B cell (primary cell): ENCODE results near the gene TENM4. TPM values are rescaled to one million over a fixed set of nuclear protein-coding genes. Genes with fewer than 3 reads are reported as not detected.

Experiments used
- ATAC-seq: fragments of 200-7000 bp; cut with Tn5 transposase; one replicate; pipeline ENCODE4 v1.10.0; 2021; ENCODE audit warnings: low read depth, mild to moderate bottlenecking, moderate number of reproducible peaks, moderate library complexity
- CTCF ChIA-PET: fragments of 350-600 bp; sonication (Branson Sonifier 250); formaldehyde crosslinking; loops from one replicate; lab custom pipeline; 2021; ENCODE audit warnings: antibody characterized with exemption, inconsistent platforms; lab: Charles Lee
- POLR2A ChIA-PET: fragments of 350-600 bp; sonication (Branson Sonifier 250); formaldehyde crosslinking; loops from one replicate; lab custom pipeline; 2021; ENCODE audit warnings: antibody characterized with exemption; lab: Charles Lee
- DNase-seq: peaks from one replicate; pipeline ENCODE4 v3.0.0; 2013
- H2AFZ ChIP-seq: 2 replicates; pipeline ENCODE4 v1.6.1; 2012; ENCODE audit warnings: mild to moderate bottlenecking, low read depth, low read length; ENCODE audit not compliant: insufficient read depth, poor library complexity, severe bottlenecking
- H3K27ac ChIP-seq, 2 donors: 1 replicate in 1 of 2; 2 replicates in 1 of 2; pipeline ENCODE4 v1.5.1; 2012 to 2013; ENCODE audit warnings: low read length in 2 of 2, mild to moderate bottlenecking in 2 of 2, moderate library complexity in 1 of 2
- H3K27me3 ChIP-seq, 4 experiments: fragments of 200-600 bp in 1 of 4; sonication (generic) in 1 of 4; replicated peaks in 1 of 4; 1 replicate in 2 of 4; 2 replicates in 2 of 4; pipeline versions ENCODE4 v1.6.1 to v1.7.0; 2013 to 2016; ENCODE audit warnings: low read length in 3 of 4, mild to moderate bottlenecking in 2 of 4, mixed read lengths in 1 of 4, moderate library complexity in 1 of 4; ENCODE audit not compliant: insufficient read depth in 4 of 4, control insufficient read depth in 3 of 4; ENCODE audit errors: control extremely low read depth in 1 of 4
- H3K36me3 ChIP-seq, 2 experiments: replicated peaks in 1 of 2; 1 replicate in 1 of 2; 2 replicates in 1 of 2; pipeline versions ENCODE4 v1.6.1 to v1.7.1; 2013; ENCODE audit warnings: low read length in 1 of 2; ENCODE audit not compliant: insufficient read depth in 2 of 2, control insufficient read depth in 1 of 2; ENCODE audit errors: control extremely low read depth in 1 of 2, extremely low read depth in 1 of 2
- H3K4me1 ChIP-seq, 2 donors: fragments of 200-600 bp in 1 of 2; sonication (generic) in 1 of 2; 1 replicate in 1 of 2; 2 replicates in 1 of 2; pipeline versions ENCODE4 v1.5.1 to v1.6.1; 2013 to 2017; ENCODE audit warnings: low read length in 2 of 2; ENCODE audit not compliant: control insufficient read depth in 2 of 2, insufficient read depth in 2 of 2
- H3K4me2 ChIP-seq: replicated peaks from 2 replicates; pipeline ENCODE3; 2012; ENCODE audit warnings: mild to moderate bottlenecking, low read depth, low read length; ENCODE audit not compliant: poor library complexity, severe bottlenecking
- H3K4me3 ChIP-seq, 5 experiments: fragments of 200-600 bp in 1 of 5; sonication (generic) in 1 of 5; 1 replicate in 3 of 5; 2 replicates in 2 of 5; pipeline versions ENCODE4 v1.5.1 to v1.7.0; 2011 to 2016; ENCODE audit warnings: low read length in 4 of 5, mild to moderate bottlenecking in 4 of 5, low read depth in 2 of 5, control low read depth in 1 of 5, moderate library complexity in 1 of 5; ENCODE audit not compliant: insufficient read depth in 1 of 5; ENCODE audit errors: control extremely low read depth in 1 of 5, extremely low read depth in 1 of 5
- H3K79me2 ChIP-seq: fragments of 200-600 bp; sonication (generic); one replicate; pipeline ENCODE4 v1.6.0; 2016; ENCODE audit warnings: low read length; ENCODE audit not compliant: control insufficient read depth, insufficient read depth
- H3K9ac ChIP-seq: fragments of 200-600 bp; sonication (generic); 2 replicates; pipeline ENCODE4 v1.6.1; 2017; ENCODE audit warnings: mild to moderate bottlenecking, low read length, moderate library complexity
- H3K9me3 ChIP-seq, 3 donors: one replicate each; pipeline versions ENCODE4 v1.6.1 to v1.7.1; 2013; ENCODE audit warnings: low read length in 2 of 3; ENCODE audit not compliant: control insufficient read depth in 2 of 3, insufficient read depth in 1 of 3; ENCODE audit errors: control extremely low read depth in 1 of 3
- H4K20me1 ChIP-seq: 2 replicates; pipeline ENCODE4 v1.6.0; 2012; ENCODE audit warnings: mild to moderate bottlenecking, low read length; ENCODE audit not compliant: insufficient read depth, control insufficient read depth, poor library complexity, severe bottlenecking
- H3K27ac Mint-ChIP-seq: one replicate; pipeline ENCODE4 v1.8.0; 2021; ENCODE audit warnings: mixed read lengths
- H3K27me3 Mint-ChIP-seq: one replicate; pipeline ENCODE4 v1.8.0; 2021; ENCODE audit warnings: mixed read lengths
- H3K4me1 Mint-ChIP-seq: one replicate; pipeline ENCODE4 v1.8.0; 2021; ENCODE audit warnings: mixed read lengths
- H3K4me3 Mint-ChIP-seq: one replicate; pipeline ENCODE4 v1.8.0; 2021; ENCODE audit warnings: mixed read lengths
- H3K9me3 Mint-ChIP-seq: one replicate; pipeline ENCODE4 v1.8.0; 2022; ENCODE audit warnings: mixed read lengths; ENCODE audit not compliant: insufficient read depth
- CTCF ChIP-seq: fragments of 200-600 bp; IDR thresholded peaks from one replicate; pipeline ENCODE4 v1.8.0; 2022; ENCODE audit warnings: antibody characterized with exemption, mild to moderate bottlenecking
- EZH2 ChIP-seq: IDR thresholded peaks from 2 replicates; pipeline ENCODE4 v1.6.1; 2012; ENCODE audit warnings: borderline replicate concordance, low read depth, mild to moderate bottlenecking, moderate library complexity, low read length; ENCODE audit not compliant: insufficient read depth, poor library complexity, severe bottlenecking
- WGBS: methylation state at CpG from one replicate; pipeline ENCODE4 v1.1.5; 2013; ENCODE audit warnings: missing lambda C conversion rate; ENCODE audit not compliant: insufficient coverage; 5-methylcytosine and 5-hydroxymethylcytosine counted together
- intact Hi-C: fragments of 100-400 bp; cut with micrococcal nuclease; formaldehyde crosslinking; loops from one replicate; pipeline ENCODE4 v1.10.0; 2022
- polyA plus RNA-seq: library from polyadenylated mRNA; depleted of rRNA; stranded (reverse); fragments of >200 nt; gene quantifications from 2 replicates; pipeline ENCODE4 v1.2.3, GENCODE V29; 2012
- total RNA-seq, 2 donors: library from RNA; stranded (reverse); fragments of 120-200 nt in 1 of 2; gene quantifications; 1 replicate in 1 of 2; 2 replicates in 1 of 2; pipeline versions ENCODE4 v1.2.3 to v1.2.4, GENCODE V29; 2013 to 2022

The TENM4 gene
- total and polyA plus RNA-seq, 2 donors (not counting 1 experiment from before 2014, with no cell fraction given), result 0.09 to 5.7 TPM

- Histone ChIP-seq H3K27me3 (peaks cover 0 to 11% (median 2%) of the 10 kb centered on the region in 4 experiments), H3K4me3 (no peak overlapping the region), H4K20me1 (no peaks in the 10 kb centered on the region), H3K36me3 (no peaks in the 10 kb centered on the region), H3K4me2 (no peak overlapping the region), H3K9ac (no peak overlapping the region), H3K4me1 (no peaks in the 10 kb centered on the region), H3K79me2 (no peaks in the 10 kb centered on the region), H3K27ac (no peak overlapping the region), H2AFZ (no peak overlapping the region), H3K9me3 (no peaks in the 10 kb centered on the region)
- Mint-ChIP-seq H3K27me3 (peaks cover 21% of the 10 kb centered on the region), H3K4me3 (no peak overlapping the region), H3K9me3 (no peaks in the 10 kb centered on the region), H3K27ac (no peak overlapping the region), H3K4me1 (no peaks in the 10 kb centered on the region)
- 73% methylated on average over 5 of the region's 5 CpGs for WGBS
- intact Hi-C loops, result no loop called here
- ChIA-PET CTCF (no interaction called here), POLR2A (no interaction called here)
- TF ChIP-seq CTCF (no peak), EZH2 (no peak)
- no peak for DNase-seq
- no peak for ATAC-seq
Measured at GRCh38 chr11:78846269-78846668, 594.6 kb downstream of the TENM4 start.

DNA sequence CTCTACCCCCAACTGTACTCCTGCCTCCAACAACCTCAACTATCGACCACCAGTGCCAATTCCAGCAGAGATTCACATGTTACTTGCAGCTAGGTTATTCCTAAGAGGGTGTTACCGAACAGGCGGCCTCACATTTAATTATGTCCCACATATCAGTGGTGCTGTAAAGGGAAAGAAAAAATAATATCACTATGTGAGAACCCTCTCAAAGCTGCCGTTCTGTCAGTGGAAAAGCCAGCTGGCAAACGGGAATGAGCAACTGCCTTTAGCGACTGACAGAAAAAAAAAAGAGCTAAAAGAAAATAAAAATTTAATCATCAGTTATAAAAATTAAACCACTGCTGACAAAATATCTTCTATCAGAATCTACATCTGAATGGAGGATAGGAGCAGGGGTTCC lies 595.3 kb downstream of the TENM4 start:
- no peak overlapping the region for H3K4me3 Mint-ChIP-seq
- ATAC-seq (no peak), DNase-seq (no peak)
- H3K4me1 Mint-ChIP-seq, result no peaks in the 10 kb centered on the region
- no peak overlapping the region for H3K27ac Mint-ChIP-seq
- Histone ChIP-seq H3K9ac (no peak overlapping the region), H3K9me3 (no peaks in the 10 kb centered on the region), H2AFZ (no peak overlapping the region), H3K4me1 (no peaks in the 10 kb centered on the region), H3K27ac (no peak overlapping the region), H3K4me3 (no peak overlapping the region), H3K79me2 (no peaks in the 10 kb centered on the region), H3K4me2 (no peak overlapping the region), H3K36me3 (no peaks in the 10 kb centered on the region), H4K20me1 (no peaks in the 10 kb centered on the region), H3K27me3 (peaks cover 0 to 13% (median 3%) of the 10 kb centered on the region in 4 experiments)
- ChIA-PET CTCF (no interaction called here), POLR2A (no interaction called here)
- TF ChIP-seq EZH2, result no peak
- no peak for TF ChIP-seq CTCF
- intact Hi-C loops, result no loop called here
- H3K9me3 Mint-ChIP-seq, result no peaks in the 10 kb centered on the region
- WGBS, result no CpG with 5 or more reads among the region's 6 CpGs
- peaks cover 21% of the 10 kb centered on the region for H3K27me3 Mint-ChIP-seq
